NCI-H1105 treated with DMSO at 0.1 percent for 48 hours (cell line): ENCODE data around the gene MARK2.
A peak's percentile ranks its signal among the peaks of the same experiment; 100 is the strongest.

Source experiments
- DNase-seq: peaks from one replicate; lab custom pipeline; 2025; lab: John Stamatoyannopoulos, UW

The MARK2 gene

DNA sequence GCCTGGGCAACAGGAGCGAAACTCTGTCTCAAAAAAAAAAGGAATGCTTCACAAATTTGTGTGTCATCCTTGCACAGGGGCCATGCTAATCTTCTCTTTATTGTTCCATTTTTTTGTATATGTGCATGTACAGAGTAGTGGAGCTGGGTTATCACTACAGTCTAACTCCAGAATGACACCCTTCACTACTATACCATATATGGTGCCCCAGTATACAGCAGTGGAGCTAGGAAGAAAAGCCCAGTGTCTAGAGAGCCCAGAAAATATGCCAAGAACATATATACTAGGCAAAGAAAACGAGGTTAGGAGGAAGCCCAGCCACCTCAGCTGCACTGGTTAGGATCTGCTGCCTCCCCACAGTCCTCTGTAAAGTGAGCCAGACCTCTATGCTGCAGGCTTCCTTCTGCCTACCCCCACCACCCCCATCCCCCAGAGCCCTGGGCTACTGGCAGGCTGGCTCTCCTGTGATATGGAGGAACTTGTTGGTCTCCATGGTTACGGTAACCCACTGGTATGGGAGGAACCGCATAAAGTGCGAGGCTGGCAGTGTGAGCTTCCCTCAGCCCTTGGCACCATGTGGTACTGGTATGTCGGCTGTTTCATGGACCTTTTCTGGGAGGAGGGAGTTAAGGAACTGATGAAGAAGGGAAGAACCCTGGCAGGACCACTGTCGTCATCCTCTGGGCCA lies 43.8 kb downstream of the MARK2 start:
- no peak for DNase-seq

DNA sequence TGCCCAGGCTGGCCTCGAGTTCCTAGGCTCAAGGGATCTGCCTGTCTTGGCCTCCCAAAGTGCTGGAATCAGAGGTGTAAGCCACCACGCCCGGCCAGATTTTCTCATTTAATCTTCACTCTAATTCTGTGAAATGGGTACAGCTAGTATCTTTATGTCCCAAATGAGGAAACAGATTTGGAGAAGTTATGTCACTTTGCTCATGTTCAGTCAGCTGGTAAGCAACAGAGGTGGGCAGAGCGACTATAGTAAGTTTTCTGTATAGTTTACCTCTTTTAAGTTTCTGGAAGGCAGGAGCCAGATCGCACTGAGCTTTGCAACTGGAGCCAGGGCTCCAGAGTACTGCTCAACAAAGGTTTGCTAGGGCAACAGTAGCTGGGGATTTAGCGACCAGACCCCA lies 44.9 kb downstream of the MARK2 start:
- DNase-seq: no peak

DNA sequence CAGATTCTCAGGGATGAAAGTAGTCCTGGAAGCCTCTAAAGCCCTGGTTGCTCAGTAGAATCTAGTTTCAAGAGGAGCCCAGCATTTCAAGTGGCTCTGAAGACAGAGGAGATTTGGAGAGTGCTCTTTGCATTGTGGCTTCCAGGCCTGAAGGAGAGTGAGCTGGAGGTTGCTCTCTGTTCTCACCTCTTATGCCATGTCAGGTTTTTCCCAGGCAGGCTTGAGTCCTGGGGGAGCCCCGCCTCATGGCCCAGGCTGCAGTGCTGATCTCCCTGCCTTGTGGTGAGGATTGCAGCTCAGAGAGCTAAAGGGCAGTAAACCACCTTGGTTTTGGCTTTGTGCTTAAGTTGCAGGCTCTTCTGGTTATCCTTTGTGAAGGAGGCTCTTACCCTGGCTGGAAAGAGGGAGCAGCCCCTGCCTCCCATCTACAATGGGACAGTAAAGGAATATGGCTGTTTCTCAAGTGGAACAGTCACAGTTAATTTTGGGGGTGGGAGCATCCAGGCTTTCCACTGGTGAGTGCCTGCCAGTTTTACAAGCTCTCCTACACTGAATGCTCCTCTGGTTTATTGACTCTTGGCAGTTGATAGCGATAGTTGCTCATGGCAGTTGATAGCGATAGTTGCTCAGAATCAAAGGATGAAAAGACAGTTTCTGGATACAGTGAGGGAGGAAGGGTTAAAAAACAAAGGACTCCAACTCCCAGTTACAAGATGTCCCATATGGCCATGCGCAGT lies 45.5 kb downstream of the MARK2 start:
- no peak for DNase-seq

DNA sequence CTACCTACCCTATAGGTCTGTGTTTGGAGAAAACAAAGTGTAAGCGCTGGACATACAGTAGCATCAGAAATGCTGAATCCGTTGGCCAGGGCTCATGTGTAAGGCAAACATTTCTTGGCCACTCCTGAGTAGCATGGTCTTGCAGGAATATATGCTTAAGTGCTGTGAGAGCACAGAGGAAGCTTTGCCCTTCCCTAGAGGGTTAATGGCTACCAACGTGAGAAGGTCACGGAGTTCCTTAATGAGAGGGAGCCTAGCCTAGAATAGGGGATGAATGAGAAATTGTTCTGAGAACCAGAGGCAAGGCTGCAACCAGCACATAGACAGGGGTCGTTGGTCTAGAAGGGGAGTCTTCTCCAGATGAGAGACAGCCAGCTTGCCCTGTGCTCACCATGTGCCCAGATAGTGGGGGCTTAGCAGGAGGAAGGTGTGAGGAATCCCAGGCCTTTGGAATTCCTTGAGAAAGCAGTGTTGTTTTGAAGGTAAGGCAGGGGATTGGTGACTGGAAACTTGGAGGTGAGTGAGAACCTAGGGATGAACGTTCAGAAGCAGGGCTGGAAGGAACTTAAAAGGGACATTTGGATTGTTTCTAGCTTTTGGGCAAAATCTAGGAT lies 48.6 kb downstream of the MARK2 start:
- DNase-seq: no peak

DNA sequence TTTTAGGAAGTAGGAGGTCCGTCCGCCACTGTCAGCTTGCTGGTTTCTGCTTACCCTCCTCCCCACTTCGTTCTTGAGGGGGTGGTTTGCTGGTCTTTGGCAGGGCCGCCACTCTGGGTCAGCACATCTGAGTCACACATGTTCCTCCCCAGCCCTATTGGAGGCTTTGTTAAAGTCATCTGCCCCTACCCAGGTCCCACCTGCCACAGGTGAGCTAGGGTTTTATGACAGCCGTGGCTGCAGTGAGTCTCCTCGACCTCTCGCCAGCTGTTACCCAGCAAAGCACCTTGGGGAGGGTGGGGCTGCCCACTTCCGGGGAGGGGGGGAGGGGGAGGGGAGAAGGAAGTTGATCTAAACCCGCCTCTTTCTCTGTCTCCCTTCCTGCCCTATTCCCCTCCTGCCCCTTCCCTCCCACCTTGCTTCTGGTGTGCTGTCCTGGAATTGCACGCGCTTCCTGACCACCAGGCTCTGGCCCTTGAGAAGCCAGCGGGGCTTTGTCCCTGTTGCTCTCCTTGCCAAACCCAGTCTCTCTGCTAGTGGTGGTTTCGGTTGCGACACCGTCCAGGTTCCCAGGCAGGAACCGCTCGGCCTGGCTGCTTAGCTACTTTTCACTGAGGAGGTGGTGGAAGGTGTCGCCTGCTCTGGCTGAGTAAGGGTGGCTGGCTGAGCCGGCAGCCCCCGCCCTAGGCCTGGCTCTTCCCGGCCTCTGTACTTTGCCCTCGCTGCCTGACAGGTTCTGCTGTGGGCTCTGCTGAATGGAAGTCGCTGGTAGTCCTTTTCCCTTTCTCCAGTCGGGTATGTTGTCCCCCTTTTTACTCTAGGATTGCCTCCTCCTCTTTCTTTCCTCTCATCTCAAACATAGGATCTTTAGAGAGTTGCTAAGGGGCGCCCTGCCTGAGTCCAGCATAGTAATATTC lies 49.5 kb downstream of the MARK2 start:
- DNase-seq: peak; percentile 25

DNA sequence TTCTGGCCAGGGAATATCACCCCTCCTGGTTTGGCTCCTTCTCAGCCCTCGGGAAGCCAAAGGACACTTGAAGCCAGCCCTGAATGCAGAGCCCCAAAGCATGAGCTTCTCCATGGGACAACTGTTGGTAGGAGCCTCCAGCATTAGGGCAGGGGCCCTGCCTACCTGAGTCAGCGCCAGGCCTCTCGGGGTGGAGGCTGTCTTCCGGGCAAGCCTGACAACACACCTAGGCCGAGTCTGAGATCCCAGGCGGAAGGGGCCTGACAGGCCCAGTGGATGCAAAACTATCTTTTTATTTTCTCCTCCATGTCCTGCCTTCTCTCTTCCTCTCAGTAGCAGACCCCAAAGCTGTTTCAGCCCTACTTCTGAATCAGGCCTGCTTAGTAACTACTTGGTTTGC lies 50.4 kb downstream of the MARK2 start:
- no peak for DNase-seq

DNA sequence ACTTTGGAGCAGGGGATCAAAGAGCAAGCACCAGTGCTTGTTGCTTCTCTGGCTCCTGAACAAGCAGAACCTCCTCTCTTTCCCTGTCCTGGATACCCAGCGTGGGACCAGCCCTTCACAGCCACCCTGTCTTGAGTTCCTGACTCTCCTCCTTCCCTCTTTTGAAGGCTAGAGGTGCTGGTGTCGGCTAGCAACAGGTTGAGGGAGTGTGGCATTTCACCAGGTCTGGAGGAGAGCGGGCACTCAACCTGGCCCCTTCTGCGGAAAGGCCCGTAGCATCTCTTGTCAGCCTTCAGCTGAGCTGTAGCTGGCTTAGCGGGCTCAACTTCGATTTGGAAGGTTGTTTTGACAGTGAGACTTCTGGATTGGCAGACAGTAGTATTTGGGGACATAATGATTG lies 51.5 kb downstream of the MARK2 start:
- DNase-seq: no peak

DNA sequence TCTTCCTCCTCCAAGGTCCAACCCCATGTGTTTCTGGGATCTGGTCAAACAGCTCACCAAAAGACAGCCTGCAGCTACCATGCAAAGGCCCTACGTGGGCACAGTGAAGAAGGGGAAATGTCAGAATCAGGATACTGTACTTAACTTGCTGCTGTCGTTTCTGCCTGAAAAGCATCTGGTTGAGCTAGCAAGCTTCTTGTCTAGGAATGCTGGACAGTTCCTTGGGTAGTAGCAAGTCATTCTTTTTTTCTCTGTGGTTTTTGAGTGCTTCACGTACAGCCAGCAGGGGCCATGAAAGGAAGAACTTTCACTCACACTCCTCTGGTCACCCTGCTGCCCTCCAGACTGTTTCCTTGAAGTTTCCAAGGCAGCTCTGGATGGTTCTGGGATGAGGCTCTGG lies 53.3 kb downstream of the MARK2 start:
- no peak for DNase-seq

DNA sequence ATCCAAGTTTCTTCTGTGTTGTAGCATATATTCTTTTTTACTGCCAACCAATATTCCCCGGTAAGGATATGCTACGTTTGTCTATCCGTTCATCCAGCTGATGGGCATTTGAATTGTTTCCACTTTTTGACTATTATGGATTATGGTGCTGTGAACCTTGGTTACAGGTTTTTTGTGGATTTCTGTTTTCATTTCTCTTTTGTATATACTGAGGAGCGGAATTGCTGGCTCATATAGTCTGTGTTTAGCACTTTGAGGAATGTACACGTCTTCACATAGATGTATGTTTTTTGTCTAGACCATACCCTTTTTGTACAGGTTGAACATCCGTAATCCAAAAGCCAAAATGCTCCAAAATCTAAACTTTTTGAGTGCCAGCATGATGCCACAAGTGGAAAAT lies 54.4 kb downstream of the MARK2 start:
- DNase-seq: no peak

DNA sequence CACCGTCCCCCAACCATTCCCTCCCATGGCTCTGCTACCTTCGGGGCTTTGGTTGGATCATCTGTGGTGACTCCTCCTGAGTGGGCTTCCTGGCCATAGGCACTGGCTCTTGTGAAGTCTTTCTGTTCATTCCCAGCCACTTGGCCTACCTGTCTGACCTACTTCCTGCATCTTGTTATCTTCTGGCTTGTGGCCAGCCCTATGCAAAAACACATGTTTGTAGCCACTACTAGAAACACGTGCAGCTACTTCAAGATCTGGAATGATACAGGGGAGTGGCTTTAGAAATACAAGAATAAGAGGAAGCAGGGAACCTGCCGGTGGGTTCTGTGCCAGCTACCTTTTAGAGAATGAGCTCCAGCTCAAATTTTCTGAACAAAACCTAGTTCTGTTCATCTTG lies 57.2 kb downstream of the MARK2 start:
- peak; percentile 5 for DNase-seq

DNA sequence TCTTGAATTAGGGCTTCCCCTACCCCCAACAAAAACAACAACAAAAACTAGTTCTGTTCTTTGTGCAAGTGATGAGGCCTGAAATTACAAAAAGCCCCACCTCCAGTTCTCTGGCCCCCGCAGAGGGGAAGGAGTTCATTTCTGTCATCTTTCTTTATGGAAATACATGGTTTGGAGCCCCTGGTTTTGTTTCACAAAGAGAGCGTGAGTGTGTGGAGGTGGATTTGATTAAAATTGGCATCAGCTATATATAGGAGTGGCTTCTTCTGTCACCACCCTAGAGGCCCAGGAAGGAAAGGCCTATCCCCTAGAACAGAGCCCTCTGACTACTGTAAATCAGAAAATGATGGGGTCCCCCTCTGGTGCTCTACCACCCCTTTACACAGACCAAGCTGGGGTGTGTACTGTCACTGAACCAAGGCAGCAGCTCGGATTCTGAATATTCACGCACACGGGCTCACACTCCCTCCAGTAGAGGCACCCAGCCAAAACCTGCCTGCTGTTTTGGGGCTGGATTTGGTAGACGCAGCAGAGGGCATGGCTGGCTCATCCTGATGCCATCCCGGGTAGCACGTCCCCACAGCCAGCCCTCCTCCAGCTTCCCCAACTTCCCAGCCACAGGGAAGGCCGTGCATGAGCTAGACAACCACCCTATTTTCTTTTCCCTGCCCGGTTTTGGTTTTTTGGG lies 58.7 kb downstream of the MARK2 start:
- no peak for DNase-seq

DNA sequence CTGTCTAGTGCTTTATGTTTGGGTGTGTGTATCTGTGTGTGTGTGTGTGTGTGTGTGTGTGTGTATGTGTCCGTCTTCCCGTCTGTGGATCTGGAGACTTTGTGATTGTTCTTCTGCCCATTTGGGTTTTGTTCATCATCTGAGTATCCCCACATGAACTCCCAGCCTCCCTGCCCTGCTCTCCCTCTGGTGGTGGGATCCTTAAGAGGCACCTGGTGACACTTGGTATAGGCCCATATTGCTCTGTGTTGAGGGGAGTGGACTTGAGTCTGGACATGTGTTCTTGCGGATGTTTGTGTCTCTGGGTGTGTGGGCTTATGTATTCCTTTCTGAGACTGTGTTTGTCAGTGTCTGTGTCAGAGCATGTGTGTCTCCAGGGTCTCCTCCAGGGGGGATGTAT lies 62.8 kb downstream of the MARK2 start:
- DNase-seq: no peak

DNA sequence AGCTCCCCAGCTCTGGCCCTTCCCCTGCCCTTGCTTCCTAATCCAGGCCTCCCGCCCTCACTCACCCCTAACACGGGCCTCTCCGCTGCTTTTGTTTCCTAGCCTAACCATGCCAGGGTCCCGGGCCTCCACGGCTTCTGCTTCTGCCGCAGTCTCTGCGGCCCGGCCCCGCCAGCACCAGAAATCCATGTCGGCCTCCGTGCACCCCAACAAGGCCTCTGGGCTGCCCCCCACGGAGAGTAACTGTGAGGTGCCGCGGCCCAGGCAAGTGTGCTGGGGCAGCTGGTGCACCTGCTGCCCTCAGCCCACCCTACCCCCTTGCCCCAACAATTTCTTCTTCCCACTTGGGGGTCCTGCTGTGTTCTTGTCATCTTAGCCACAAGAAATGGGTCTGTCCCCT lies 65.0 kb downstream of the MARK2 start:
- DNase-seq: no peak

DNA sequence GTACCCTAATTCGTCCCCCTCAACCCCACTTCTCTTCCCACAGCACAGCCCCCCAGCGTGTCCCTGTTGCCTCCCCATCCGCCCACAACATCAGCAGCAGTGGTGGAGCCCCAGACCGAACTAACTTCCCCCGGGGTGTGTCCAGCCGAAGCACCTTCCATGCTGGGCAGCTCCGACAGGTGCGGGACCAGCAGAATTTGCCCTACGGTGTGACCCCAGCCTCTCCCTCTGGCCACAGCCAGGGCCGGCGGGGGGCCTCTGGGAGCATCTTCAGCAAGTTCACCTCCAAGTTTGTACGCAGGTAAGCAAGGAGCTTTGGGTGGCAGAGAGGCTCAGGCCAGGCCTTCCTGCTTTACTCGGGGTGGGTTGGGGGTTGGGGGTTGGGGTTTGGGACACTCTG lies 65.8 kb downstream of the MARK2 start:
- no peak for DNase-seq

DNA sequence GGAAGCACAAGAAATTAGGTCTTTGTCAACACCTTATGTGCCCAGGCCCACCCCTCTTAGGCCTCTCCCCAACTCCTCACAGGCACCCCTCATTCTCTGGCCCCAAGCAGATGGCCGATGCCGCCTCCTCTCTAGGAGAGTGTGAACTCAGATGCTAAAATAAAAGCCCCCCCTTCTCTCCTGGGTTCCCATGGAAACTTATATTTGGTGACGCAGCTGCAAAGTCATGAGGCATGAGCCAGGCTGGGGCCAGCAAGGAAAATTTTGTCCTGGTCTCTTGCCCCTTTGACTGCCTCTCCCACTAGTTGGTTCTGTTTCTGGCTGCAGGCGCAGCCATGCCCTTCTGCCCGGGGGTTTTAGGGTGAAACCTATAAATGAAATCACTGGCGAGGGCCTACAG lies 66.3 kb downstream of the MARK2 start:
- no peak for DNase-seq

DNA sequence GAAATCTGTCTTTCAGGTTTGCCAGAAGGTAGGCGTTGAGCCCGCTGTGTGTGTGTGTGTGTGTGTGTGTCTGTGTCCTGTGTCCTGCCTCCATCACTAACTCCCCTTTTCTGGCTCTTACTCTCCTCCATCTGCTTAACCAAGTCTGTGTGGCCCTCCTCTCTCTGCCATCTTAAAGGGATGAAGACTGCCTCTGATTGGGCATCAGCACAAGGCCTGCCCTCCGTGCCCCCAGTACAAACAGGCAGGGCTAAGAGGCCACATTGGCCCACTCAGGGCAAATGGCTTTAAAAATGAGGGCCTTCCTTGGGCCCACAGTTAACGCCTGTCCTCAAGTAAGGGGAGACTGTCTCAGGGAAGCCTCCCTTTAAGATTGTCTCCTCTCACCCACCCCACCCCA lies 67.2 kb downstream of the MARK2 start:
- DNase-seq: no peak

DNA sequence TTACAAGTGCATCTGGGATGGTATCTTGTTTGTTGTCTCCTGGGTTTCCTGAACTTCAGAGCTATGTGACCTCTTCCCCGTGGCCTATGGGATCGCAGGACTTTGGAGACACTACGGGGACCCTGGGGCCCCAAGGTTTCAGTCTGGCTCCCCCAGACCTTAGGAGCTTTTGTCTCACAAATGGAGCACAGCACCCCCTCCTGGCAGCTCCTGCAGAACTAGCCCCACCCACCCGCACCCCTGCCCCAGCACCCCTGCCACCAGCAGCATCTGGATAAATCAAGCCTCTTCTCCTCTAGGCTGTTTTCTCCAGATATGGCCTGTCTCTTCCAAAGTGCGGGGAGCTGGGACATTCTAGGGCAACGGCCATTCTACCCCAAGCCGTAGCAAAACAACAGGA lies 67.7 kb downstream of the MARK2 start:
- no peak for DNase-seq

DNA sequence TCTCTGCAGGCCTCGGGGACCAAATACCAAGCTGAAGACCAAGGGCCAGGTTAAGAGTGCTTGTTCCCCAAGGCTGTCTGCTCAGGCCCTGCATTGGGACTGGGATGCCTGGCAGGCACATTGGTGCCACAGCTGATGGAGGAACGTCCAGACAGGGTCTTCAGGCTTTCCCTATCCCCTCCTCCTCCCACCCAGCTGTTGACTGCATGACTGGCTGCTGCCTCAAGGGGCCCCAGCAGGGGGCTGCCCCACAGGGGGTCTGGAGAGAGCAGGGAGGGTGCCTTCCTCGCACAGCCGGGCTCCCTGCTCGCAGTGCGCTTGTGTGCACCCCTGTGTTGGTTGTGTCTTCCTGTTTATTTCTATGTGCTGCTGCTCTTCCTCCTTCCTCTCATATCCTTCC lies 68.2 kb downstream of the MARK2 start:
- DNase-seq: no peak

DNA sequence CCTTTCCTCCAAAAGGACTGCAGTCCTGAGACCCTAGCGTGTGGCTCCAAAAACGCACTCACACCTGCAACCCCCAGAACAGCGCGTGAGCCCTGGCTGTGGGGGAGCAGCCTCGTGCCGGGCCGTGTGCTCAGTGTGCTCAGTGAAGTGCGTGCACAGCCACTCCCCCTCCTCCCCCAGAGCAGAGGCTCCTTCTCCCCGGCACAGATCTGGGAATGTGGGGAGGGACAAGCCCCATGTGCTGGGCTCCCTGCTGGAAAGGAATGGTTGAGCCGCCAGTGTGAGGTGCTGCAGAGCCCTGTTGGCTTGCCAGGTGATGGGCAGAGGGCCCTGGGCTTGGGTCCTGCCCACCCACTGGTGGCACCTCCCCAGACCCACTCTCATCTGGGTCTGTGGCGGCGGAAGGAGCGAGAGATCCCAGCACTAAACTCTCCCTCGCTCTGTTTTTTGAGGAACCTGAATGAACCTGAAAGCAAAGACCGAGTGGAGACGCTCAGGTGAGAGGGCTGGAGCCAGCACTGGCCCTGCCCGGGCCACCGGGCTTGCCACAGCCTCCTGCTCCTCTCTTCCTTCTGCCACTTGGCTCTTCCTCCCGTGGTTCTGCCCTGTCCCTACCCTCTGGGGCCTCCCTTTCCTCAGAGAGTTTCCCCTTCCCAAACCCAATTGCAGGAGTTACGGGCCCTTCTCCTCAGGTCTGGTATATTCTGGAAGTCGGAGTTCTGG lies 69.1 kb downstream of the MARK2 start:
- DNase-seq: no peak

DNA sequence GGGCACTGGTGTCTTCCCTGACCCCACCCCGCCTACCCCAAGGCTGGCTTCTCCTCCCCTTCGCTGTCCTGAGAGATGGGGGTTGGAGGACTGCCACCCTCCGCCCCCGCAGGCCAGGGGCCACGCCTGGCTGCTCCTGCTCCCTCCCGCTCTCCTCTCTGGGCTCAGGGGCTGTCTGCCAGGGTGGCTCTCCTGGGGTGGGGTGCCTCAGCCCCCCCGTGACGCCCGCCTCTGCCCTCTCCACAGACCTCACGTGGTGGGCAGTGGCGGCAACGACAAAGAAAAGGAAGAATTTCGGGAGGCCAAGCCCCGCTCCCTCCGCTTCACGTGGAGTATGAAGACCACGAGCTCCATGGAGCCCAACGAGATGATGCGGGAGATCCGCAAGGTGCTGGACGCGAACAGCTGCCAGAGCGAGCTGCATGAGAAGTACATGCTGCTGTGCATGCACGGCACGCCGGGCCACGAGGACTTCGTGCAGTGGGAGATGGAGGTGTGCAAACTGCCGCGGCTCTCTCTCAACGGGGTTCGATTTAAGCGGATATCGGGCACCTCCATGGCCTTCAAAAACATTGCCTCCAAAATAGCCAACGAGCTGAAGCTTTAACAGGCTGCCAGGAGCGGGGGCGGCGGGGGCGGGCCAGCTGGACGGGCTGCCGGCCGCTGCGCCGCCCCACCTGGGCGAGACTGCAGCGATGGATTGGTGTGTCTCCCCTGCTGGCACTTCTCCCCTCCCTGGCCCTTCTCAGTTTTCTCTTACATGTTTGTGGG lies 69.9 kb downstream of the MARK2 start:
- no peak for DNase-seq
